ENCODE data around the gene SNX3.

DNA sequence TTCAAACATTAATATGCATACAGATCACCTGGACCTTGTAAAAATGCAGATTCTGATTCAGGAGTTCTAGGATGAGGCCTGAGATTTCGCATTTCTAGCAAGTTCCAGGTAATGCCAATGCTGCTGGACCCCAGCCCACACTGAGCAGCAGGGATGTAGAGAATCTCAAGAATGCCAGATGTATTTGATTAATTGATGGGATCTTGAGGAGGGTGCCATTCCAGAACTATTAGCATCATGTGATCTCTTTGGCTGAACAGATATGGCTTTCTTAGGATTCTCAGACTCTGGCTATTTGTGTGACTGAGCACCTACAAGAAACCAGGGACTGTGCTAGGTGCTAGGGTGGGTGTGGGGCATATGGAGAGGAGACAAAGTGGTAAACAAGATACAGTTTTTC is 16.5 kb upstream of the SNX3 start:
- TF ChIP-seq, protein P1, sequence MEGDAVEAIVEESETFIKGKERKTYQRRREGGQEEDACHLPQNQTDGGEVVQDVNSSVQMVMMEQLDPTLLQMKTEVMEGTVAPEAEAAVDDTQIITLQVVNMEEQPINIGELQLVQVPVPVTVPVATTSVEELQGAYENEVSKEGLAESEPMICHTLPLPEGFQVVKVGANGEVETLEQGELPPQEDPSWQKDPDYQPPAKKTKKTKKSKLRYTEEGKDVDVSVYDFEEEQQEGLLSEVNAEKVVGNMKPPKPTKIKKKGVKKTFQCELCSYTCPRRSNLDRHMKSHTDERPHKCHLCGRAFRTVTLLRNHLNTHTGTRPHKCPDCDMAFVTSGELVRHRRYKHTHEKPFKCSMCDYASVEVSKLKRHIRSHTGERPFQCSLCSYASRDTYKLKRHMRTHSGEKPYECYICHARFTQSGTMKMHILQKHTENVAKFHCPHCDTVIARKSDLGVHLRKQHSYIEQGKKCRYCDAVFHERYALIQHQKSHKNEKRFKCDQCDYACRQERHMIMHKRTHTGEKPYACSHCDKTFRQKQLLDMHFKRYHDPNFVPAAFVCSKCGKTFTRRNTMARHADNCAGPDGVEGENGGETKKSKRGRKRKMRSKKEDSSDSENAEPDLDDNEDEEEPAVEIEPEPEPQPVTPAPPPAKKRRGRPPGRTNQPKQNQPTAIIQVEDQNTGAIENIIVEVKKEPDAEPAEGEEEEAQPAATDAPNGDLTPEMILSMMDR (IDR thresholded peaks at IDR 0.05), result no peak
- TF ChIP-seq POLR2A (IDR thresholded peaks at IDR 0.05), result no peak

Data from esophagus squamous epithelium (tissue), 4 donors.